HG03378 (cell line): ENCODE measurements around the gene SLC5A6.
"Not testable (repeated sequence)": the region's sequence is repeated elsewhere in the genome, so short reads cannot be mapped to it uniquely, and the experiment has no call there.

ENCODE experiments used
- ATAC-seq: cut with Tn5 transposase; IDR thresholded peaks from one replicate; pipeline ENCODE4 v1.9.1; 2021; ENCODE audit warnings: mild to moderate bottlenecking, moderate library complexity; ENCODE audit not compliant: unreplicated experiment

The SLC5A6 gene

GRCh38 chr2:27177441-27178351 lies 34.4 kb downstream of the SLC5A6 start:
- ATAC-seq: no peak

- not testable (repeated sequence) for ATAC-seq
Measured at GRCh38 chr2:27175781-27176180, 36.3 kb downstream of the SLC5A6 start.

GRCh38 chr2:27175330-27175729 lies 36.7 kb downstream of the SLC5A6 start:
- no peak for ATAC-seq

GRCh38 chr2:27174638-27175037 lies 37.4 kb downstream of the SLC5A6 start:
- no peak for ATAC-seq

GRCh38 chr2:27171351-27171848 lies 40.7 kb downstream of the SLC5A6 start:
- ATAC-seq: no peak

GRCh38 chr2:27170581-27171337 lies 41.3 kb downstream of the SLC5A6 start:
- no peak for ATAC-seq

GRCh38 chr2:27164960-27165763 lies 46.9 kb downstream of the SLC5A6 start:
- peak; percentile 53 for ATAC-seq

GRCh38 chr2:27162151-27163121 lies 49.6 kb downstream of the SLC5A6 start:
- no peak for ATAC-seq

GRCh38 chr2:27160191-27160590 lies 51.9 kb downstream of the SLC5A6 start:
- no peak for ATAC-seq

- no peak for ATAC-seq
Measured at GRCh38 chr2:27159271-27159670, 52.8 kb downstream of the SLC5A6 start.

GRCh38 chr2:27158468-27158867 lies 53.6 kb downstream of the SLC5A6 start:
- no peak for ATAC-seq

GRCh38 chr2:27155069-27155520 lies 57.0 kb downstream of the SLC5A6 start:
- ATAC-seq: no peak

- ATAC-seq: no peak
Measured at GRCh38 chr2:27154488-27154887, 57.6 kb downstream of the SLC5A6 start.

GRCh38 chr2:27152796-27153464 lies 59.1 kb downstream of the SLC5A6 start:
- ATAC-seq: no peak

GRCh38 chr2:27152102-27152795 lies 59.8 kb downstream of the SLC5A6 start:
- no peak for ATAC-seq

- ATAC-seq: no peak
Measured at GRCh38 chr2:27150639-27151230, 61.3 kb downstream of the SLC5A6 start.
